Spleen (tissue), 11 donors: Measurements from ENCODE around the gene PLCB1. TPM values are rescaled to one million over a fixed set of nuclear protein-coding genes. Genes with fewer than 3 reads are reported as not detected.

Experiments used
- DNase-seq: peaks from one replicate; pipeline ENCODE4 v3.0.0-alpha.2; 2020
- H3K27ac ChIP-seq, 8 donors: fragments of 200-600 bp; sonication (generic) in 7 of 8; 1 replicate in 4 of 8; 2 replicates in 4 of 8; pipeline versions ENCODE4 v1.5.0 to v1.8.0; 2016 to 2021; ENCODE audit warnings: inconsistent platforms in 4 of 8, mild to moderate bottlenecking in 4 of 8, moderate library complexity in 1 of 8
- H3K27me3 ChIP-seq, 7 donors: fragments of 200-600 bp; sonication (generic) in 6 of 7; replicated peaks in 1 of 7; 1 replicate in 4 of 7; 2 replicates in 3 of 7; pipeline versions ENCODE4 v1.5.0 to v1.8.0; 2016 to 2021; ENCODE audit warnings: inconsistent platforms in 3 of 7, mild to moderate bottlenecking in 1 of 7
- H3K36me3 ChIP-seq, 6 donors: fragments of 200-600 bp; sonication (generic) in 5 of 6; 1 replicate in 4 of 6; 2 replicates in 2 of 6; pipeline versions ENCODE4 v1.5.0 to v1.8.0; 2016 to 2021; ENCODE audit warnings: inconsistent platforms in 2 of 6
- H3K4me1 ChIP-seq, 6 donors: fragments of 200-600 bp; sonication (generic) in 5 of 6; 1 replicate in 3 of 6; 2 replicates in 3 of 6; pipeline versions ENCODE4 v1.5.0 to v1.8.0; 2016 to 2021; ENCODE audit warnings: inconsistent platforms in 3 of 6
- H3K4me3 ChIP-seq, 8 donors: fragments of 200-600 bp; sonication (generic) in 7 of 8; 1 replicate in 4 of 8; 2 replicates in 4 of 8; pipeline versions ENCODE4 v1.5.0 to v1.8.0; 2016 to 2021; ENCODE audit warnings: inconsistent platforms in 4 of 8, mild to moderate bottlenecking in 4 of 8, moderate library complexity in 2 of 8
- H3K9me3 ChIP-seq, 8 donors: fragments of 200-600 bp; sonication (generic) in 7 of 8; 1 replicate in 4 of 8; 2 replicates in 4 of 8; pipeline versions ENCODE4 v1.5.0 to v1.8.0; 2016 to 2021; ENCODE audit warnings: inconsistent platforms in 4 of 8
- POLR2A ChIP-seq, 3 donors: fragments of 450-650 bp; IDR thresholded peaks; one replicate each; pipeline ENCODE4 v1.5.1; 2017; ENCODE audit warnings: antibody characterized with exemption in 3 of 3, mild to moderate bottlenecking in 1 of 3
- POLR2AphosphoS5 ChIP-seq, 3 donors: sonication (generic); formaldehyde crosslinking; IDR thresholded peaks; one replicate each; pipeline ENCODE4 v1.5.1; 2017; ENCODE audit warnings: antibody characterized with exemption in 3 of 3
- WGBS, 5 donors: extraction: QIAGEN DNeasy Blood & Tissue Kit in 3 of 5; methylation state at CpG; one replicate each; pipeline versions ENCODE4 v1.1.5 to v1.1.7; 2013 to 2018; 5-methylcytosine and 5-hydroxymethylcytosine counted together
- intact Hi-C: fragments of 100-400 bp; cut with DNase I; formaldehyde crosslinking; loops from one replicate; pipeline ENCODE4 v1.15.0; 2023; ENCODE audit warnings: low total_unique reads
- polyA plus RNA-seq, 3 donors: library from polyadenylated mRNA; stranded (reverse); fragments of 200-250 nt; gene quantifications; one replicate each; pipeline ENCODE4 v1.2.1, GENCODE V29; 2013
- total RNA-seq, 7 donors: library from RNA; depleted of rRNA in 3 of 7; stranded (reverse); fragments of >200 nt in 3 of 7; fragmentation: NEBNext Ultra II Directional in 4 of 7; extraction: Animal tissue kit (Norgen Biotek cat#: 25700) in 4 of 7; gene quantifications; one replicate each; pipeline versions ENCODE4 v1.1.0 to v1.2.1, GENCODE V29; 2016 to 2021
- TF ChIP-seq, protein P1 (sequence below), 11 experiments: fragments of 200-600 bp in 7 of 11; fragments of 450-650 bp in 4 of 11; sonication (generic) in 4 of 11; IDR thresholded peaks in 8 of 11; conservative IDR thresholded peaks in 3 of 11; 1 replicate in 7 of 11; 2 replicates in 4 of 11; pipeline versions ENCODE4 v1.4.0 to v1.8.0; 2016 to 2021; ENCODE audit warnings: antibody characterized with exemption in 11 of 11, inconsistent platforms in 4 of 11, mild to moderate bottlenecking in 1 of 11
- donor health status: healthy with polysubstance abuse.
- donor health status: DM: no; HTN: no; CAD: no; lungs with moderate emphysema.
- donor health status: DM: no; HTN: no; CAD: no.
- donor health status: Bipolar disorder and iron deficiency.
- donor health status: healthy.
- donor health status: DM: no; HTN: no; CAD: no.
- donor health status: DM: yes; HTN: yes; CAD: no.

Gene PLCB1
- total and polyA plus RNA-seq, 10 donors, result 1.0 to 33.7 (median 16.2) TPM

DNA sequence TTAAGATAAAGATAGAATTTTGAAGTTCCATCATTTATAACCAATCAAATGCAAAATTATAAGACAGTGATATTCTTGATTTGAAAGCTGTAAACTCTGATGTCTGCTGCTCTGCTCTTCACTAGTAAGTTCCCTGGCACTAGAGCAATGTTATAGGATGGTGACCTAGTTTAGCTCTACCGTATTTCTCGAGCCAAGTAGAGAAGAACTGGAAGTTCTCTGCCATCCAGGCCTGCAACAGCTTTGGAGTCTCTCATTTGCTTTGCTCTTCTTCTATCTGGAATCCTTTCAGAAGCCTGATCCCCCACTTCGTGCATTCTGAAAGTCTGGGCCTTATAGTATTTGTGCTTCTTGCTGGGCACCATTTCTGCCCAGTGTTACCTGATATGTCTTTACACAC lies 100.3 kb downstream of the PLCB1 start:
- Histone ChIP-seq H3K4me1 (no peaks in the 10 kb centered on the region), H3K27me3 (no peaks in the 10 kb centered on the region), H3K36me3 (no peaks in the 10 kb centered on the region), H3K27ac (no peak overlapping the region), H3K9me3 (no peaks in the 10 kb centered on the region), H3K4me3 (no peak overlapping the region)
- TF ChIP-seq POLR2A (IDR thresholded peaks at IDR 0.05) (no peak), POLR2AphosphoS5 (IDR thresholded peaks at IDR 0.05) (no peak)
- TF ChIP-seq, protein P1, sequence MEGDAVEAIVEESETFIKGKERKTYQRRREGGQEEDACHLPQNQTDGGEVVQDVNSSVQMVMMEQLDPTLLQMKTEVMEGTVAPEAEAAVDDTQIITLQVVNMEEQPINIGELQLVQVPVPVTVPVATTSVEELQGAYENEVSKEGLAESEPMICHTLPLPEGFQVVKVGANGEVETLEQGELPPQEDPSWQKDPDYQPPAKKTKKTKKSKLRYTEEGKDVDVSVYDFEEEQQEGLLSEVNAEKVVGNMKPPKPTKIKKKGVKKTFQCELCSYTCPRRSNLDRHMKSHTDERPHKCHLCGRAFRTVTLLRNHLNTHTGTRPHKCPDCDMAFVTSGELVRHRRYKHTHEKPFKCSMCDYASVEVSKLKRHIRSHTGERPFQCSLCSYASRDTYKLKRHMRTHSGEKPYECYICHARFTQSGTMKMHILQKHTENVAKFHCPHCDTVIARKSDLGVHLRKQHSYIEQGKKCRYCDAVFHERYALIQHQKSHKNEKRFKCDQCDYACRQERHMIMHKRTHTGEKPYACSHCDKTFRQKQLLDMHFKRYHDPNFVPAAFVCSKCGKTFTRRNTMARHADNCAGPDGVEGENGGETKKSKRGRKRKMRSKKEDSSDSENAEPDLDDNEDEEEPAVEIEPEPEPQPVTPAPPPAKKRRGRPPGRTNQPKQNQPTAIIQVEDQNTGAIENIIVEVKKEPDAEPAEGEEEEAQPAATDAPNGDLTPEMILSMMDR (IDR thresholded peaks at IDR 0.05 in 8 of 11, conservative IDR thresholded peaks at IDR 0.05 in 3 of 11), result no peak
- WGBS, 5 donors, result 78 to 94% (median 84%) methylated on average over 3 of the region's 3 CpGs
- DNase-seq, result no peak
- intact Hi-C loops, result no loop called here

DNA sequence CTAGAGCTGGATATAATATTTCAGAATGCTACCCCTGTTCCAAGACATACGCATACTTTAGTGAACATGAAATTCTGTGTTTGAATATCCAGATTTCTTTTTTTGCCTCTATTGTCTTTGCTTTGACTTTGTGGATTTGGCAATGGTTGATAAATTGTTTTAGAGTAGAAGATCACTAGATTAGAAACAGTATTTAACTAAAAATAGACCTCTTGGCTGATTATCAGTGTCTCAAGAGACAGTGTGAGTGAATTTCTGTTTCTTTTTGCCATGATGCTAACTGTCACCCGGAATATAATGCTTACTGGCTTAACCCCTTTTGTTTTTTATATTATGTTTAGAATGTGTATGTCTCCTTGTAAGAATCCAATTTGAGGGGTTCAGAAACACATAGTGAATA lies 102.5 kb downstream of the PLCB1 start:
- no peak for DNase-seq
- Histone ChIP-seq H3K27ac (no peak overlapping the region), H3K4me1 (no peaks in the 10 kb centered on the region), H3K9me3 (no peaks in the 10 kb centered on the region), H3K4me3 (no peak overlapping the region), H3K36me3 (no peaks in the 10 kb centered on the region), H3K27me3 (no peaks in the 10 kb centered on the region)
- TF ChIP-seq, protein P1 (IDR thresholded peaks at IDR 0.05 in 8 of 11, conservative IDR thresholded peaks at IDR 0.05 in 3 of 11), result no peak
- no peak for TF ChIP-seq POLR2A (IDR thresholded peaks at IDR 0.05)
- no peak for TF ChIP-seq POLR2AphosphoS5 (IDR thresholded peaks at IDR 0.05)
- 56 to 83% (median 72%) methylated on average over 2 of the region's 2 CpGs for WGBS, 5 donors
- intact Hi-C loops, result no loop called here

DNA sequence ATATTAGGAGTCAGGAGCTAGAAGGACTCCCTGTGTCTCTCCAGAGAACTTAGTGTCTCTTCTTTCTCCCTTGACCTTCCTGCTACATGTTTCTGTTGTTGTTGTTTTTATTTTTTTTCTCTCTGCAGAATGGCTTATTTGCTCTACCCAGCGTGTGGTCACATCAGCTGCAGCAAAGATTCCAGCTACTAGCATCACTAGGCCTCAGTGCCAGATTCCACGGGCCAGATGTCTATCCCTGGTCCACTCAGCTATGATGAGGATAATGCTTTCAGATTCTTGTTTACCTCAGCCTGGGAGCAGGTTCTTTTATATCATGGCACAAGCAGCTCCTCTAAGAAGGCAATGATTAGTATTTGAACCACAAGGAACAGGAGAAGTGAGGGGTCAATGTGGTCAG lies 110.0 kb downstream of the PLCB1 start:
- Histone ChIP-seq H3K4me3 (no peak overlapping the region), H3K27ac (no peak overlapping the region), H3K9me3 (no peaks in the 10 kb centered on the region), H3K4me1 (peaks cover 0 to 16% (median 0%) of the 10 kb centered on the region in 6 donors), H3K27me3 (no peaks in the 10 kb centered on the region), H3K36me3 (no peaks in the 10 kb centered on the region)
- TF ChIP-seq, protein P1 (IDR thresholded peaks at IDR 0.05 in 8 of 11, conservative IDR thresholded peaks at IDR 0.05 in 3 of 11), result no peak
- TF ChIP-seq POLR2AphosphoS5 (IDR thresholded peaks at IDR 0.05) (no peak), POLR2A (IDR thresholded peaks at IDR 0.05) (no peak)
- intact Hi-C loops, result no loop called here
- DNase-seq, result no peak
- WGBS, 5 donors, result 88 to 96% (median 92%) methylated on average over 2 of the region's 2 CpGs

DNA sequence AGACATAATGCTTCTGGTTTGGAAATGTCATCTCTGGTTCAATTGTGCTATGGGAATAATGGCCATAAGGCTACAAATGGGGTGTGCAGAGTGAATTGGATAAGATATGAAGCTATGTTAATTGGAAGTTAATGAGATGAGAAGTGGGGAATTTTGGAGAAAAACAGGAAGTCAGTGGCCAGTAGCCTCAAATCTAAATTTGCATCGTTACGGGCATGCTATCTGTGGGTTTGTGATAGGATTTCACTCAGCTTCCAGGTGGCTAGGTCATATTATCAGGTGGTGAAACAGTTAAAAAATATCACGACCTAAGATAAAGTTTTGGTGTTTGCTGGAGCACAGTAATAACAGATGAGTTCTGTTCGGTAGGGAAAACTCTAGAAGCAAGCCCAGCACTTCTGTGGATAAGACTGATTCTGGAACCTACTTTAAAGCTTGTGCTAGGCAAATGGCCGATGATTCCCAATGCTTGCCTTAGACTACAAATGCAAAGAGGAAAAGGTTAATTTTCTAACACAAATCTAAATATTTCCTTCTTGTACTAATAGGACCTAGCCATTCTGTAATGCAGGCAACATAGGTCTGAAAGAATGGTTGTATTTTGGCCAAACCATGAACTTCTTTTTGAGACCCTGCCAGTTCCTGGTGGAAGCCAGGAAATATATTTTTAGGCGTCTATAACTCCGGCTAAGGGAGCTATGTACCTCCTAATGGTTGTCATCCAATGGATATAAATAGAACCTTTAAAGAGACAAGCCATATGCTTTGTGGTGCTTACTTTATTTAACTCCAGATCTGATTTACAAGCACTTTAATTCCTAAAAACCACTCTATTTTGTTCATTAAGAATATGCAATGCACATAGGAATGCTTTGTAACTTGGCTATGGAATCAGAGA lies 111.0 kb downstream of the PLCB1 start:
- WGBS, 5 donors, result 52 to 65% (median 55%) methylated on average over 7 of the region's 7 CpGs
- TF ChIP-seq, protein P1 (IDR thresholded peaks at IDR 0.05 in 8 of 11, conservative IDR thresholded peaks at IDR 0.05 in 3 of 11), result no peak
- TF ChIP-seq POLR2AphosphoS5 (IDR thresholded peaks at IDR 0.05) (no peak), POLR2A (IDR thresholded peaks at IDR 0.05) (no peak)
- Histone ChIP-seq H3K4me3 (no peak overlapping the region), H3K36me3 (no peaks in the 10 kb centered on the region), H3K4me1 (peaks cover 0 to 19% (median 0%) of the 10 kb centered on the region in 6 donors), H3K27ac (no peak overlapping the region), H3K27me3 (no peaks in the 10 kb centered on the region), H3K9me3 (no peaks in the 10 kb centered on the region)
- intact Hi-C loops, result no loop called here
- no peak for DNase-seq
